Stomach smooth muscle (tissue), 2 donors: ENCODE results near the gene IREB2.
A peak's percentile ranks its signal among the peaks of the same experiment; 100 is the strongest.
"Not testable (repeated sequence)": the region's sequence is repeated elsewhere in the genome, so short reads cannot be mapped to it uniquely, and the experiment has no call there.

ENCODE experiments used
- H3K27ac ChIP-seq: one replicate; pipeline ENCODE4 v1.7.0; 2013; ENCODE audit warnings: mild to moderate bottlenecking, low read length, inconsistent platforms
- H3K27me3 ChIP-seq, 2 donors: one replicate each; pipeline ENCODE4 v1.7.0; 2013; ENCODE audit warnings: low read length in 2 of 2; ENCODE audit not compliant: insufficient read depth in 2 of 2, control insufficient read depth in 1 of 2
- H3K36me3 ChIP-seq, 2 donors: one replicate each; pipeline ENCODE4 v1.7.0; 2013; ENCODE audit warnings: low read length in 2 of 2; ENCODE audit not compliant: control insufficient read depth in 2 of 2, insufficient read depth in 2 of 2
- H3K4me1 ChIP-seq: one replicate; pipeline ENCODE4 v1.7.0; 2013; ENCODE audit warnings: low read length; ENCODE audit not compliant: control insufficient read depth, insufficient read depth
- H3K4me3 ChIP-seq, 2 donors: one replicate each; pipeline ENCODE4 v1.7.0; 2013; ENCODE audit warnings: low read length in 2 of 2
- H3K9ac ChIP-seq, 2 donors: one replicate each; pipeline ENCODE4 v1.7.0; 2013; ENCODE audit warnings: low read length in 2 of 2, mild to moderate bottlenecking in 1 of 2
- H3K9me3 ChIP-seq, 2 donors: one replicate each; pipeline ENCODE4 v1.7.0; 2013; ENCODE audit warnings: low read length in 2 of 2; ENCODE audit not compliant: control insufficient read depth in 2 of 2
- donor health status: healthy.
- donor health status: Pancreatic carcinoma.

IREB2 gene

GRCh38 chr15:78477295-78477694, 39.3 kb downstream of the IREB2 start:
- H3K9me3 ChIP-seq: no peaks in the 10 kb centered on the region
- no peak overlapping the region for H3K27ac ChIP-seq
- peaks cover 19 to 41% of the 10 kb centered on the region in 2 donors for H3K36me3 ChIP-seq
- no peaks in the 10 kb centered on the region for H3K4me1 ChIP-seq
- H3K9ac ChIP-seq: no peak overlapping the region
- no peaks in the 10 kb centered on the region for H3K27me3 ChIP-seq
- H3K4me3 ChIP-seq: no peak overlapping the region

DNA sequence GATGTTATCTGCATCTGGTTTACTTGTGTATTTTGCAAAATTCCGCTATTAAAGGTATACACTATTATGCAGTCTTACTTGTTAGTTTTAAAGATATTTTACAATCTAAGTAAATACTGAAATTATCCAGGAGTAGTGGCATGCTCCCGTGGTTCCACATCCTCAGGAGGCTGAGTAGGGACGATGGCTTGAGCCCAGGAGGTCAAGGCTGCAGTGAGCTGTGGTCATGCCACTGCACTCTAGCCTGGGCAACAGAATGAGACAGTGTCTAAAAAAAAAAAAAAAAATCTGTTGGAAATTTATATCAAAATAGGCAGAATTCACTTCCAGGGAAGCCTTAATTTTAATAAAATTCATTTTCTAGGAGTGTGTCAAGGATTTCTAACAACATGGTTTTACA, 41.6 kb downstream of the IREB2 start:
- H3K27ac ChIP-seq: no peak overlapping the region
- H3K9me3 ChIP-seq: no peaks in the 10 kb centered on the region
- H3K4me1 ChIP-seq: no peaks in the 10 kb centered on the region
- H3K27me3 ChIP-seq: no peaks in the 10 kb centered on the region
- H3K4me3 ChIP-seq: no peak overlapping the region
- H3K9ac ChIP-seq: no peak overlapping the region
- H3K36me3 ChIP-seq: peaks cover 31 to 41% of the 10 kb centered on the region in 2 donors

- Histone ChIP-seq H3K9me3 (no peaks in the 10 kb centered on the region), H3K27me3 (no peaks in the 10 kb centered on the region), H3K9ac (no peak overlapping the region), H3K4me1 (no peaks in the 10 kb centered on the region), H3K4me3 (no peak overlapping the region), H3K36me3 (peaks cover 32 to 48% of the 10 kb centered on the region in 2 donors), H3K27ac (no peak overlapping the region)
Observed at GRCh38 chr15:78481917-78482316, 43.9 kb downstream of the IREB2 start.

GRCh38 chr15:78492872-78493271, 54.9 kb downstream of the IREB2 start:
- no peak overlapping the region for H3K27ac ChIP-seq
- H3K4me1 ChIP-seq: no peaks in the 10 kb centered on the region
- H3K36me3 ChIP-seq: peaks cover 16 to 36% of the 10 kb centered on the region in 2 donors
- H3K27me3 ChIP-seq: no peaks in the 10 kb centered on the region
- no peak overlapping the region for H3K4me3 ChIP-seq
- no peaks in the 10 kb centered on the region for H3K9me3 ChIP-seq
- H3K9ac ChIP-seq: no peak overlapping the region

GRCh38 chr15:78501857-78502256, 63.8 kb downstream of the IREB2 start:
- no peaks in the 10 kb centered on the region for H3K9me3 ChIP-seq
- no peak overlapping the region for H3K27ac ChIP-seq
- H3K36me3 ChIP-seq: peaks cover 9 to 19% of the 10 kb centered on the region in 2 donors
- no peaks in the 10 kb centered on the region for H3K27me3 ChIP-seq
- no peak overlapping the region for H3K9ac ChIP-seq
- H3K4me1 ChIP-seq: peaks cover 2% of the 10 kb centered on the region
- H3K4me3 ChIP-seq: no peak overlapping the region

- Histone ChIP-seq H3K9me3 (no peaks in the 10 kb centered on the region), H3K4me3 (no peak overlapping the region), H3K27ac (no peak overlapping the region), H3K36me3 (peaks cover 9 to 11% of the 10 kb centered on the region in 2 donors), H3K27me3 (no peaks in the 10 kb centered on the region), H3K4me1 (peaks cover 6% of the 10 kb centered on the region), H3K9ac (no peak overlapping the region)
Observed at GRCh38 chr15:78502641-78503040, 64.6 kb downstream of the IREB2 start.

DNA sequence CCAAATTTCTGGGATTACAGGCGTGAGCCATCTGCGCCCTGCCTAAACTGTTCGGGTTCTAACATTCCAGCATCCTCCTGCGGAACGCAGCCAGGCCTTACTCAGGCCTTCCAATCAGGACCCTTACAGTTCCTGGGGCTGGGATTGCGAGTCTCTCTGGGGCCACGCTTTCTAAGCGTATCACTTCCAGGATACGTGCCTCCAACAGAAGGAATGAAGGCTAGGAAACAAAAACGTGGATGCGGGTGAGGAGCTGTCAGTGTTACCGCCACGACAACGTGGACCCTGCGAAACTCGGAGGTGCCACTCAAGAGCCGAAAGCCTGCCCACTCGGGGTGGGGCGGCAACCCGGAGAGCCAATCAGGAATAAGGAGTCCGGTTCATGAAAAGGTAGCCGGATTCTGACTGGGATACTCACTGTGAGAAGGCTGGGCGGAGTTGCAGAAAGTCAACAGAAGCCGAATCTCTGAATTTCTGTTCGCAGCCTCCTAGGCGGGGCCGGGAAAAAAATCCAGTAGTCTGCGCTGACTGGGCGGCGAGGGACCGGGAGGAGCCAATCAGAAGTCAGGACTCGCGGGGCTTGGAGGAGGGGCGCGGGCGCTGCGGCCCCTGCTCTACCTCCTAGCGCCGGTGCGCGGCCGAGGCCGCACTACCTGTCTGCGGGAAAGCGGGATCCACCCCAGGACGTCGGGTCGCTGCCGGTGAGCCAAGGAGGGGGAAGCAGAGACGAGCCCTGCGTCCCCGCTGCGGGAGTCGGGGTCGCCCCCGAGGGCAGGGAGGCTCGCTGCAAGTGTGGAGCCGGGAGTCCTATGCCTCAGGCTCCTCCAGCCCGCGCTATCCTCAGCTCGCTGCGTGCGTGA, 69.2 kb downstream of the IREB2 start, which contains the start of gene HYKK:
HYKK (plus strand) TSS at position 607 of the 860 bp plus-strand sequence. CDS start 5,512 bp downstream, outside the sequence.
- H3K36me3 ChIP-seq: no peaks in the 10 kb centered on the region
- no peaks in the 10 kb centered on the region for H3K27me3 ChIP-seq

GRCh38 chr15:78507831-78508160, 69.8 kb downstream of the IREB2 start:
- Histone ChIP-seq H3K4me1 (peaks cover 15% of the 10 kb centered on the region), H3K9me3 (no peaks in the 10 kb centered on the region), H3K27me3 (no peaks in the 10 kb centered on the region), H3K4me3 (peak overlapping the region; percentile 74 to 95), H3K27ac (peak overlapping the region; percentile 66), H3K9ac (peak overlapping the region; percentile 66 to 75), H3K36me3 (no peaks in the 10 kb centered on the region)

More for the DNA sequence above, 69.2 kb downstream of the IREB2 start, which contains the start of gene HYKK:
- peak within 1 kb of the TSS; percentile 66 to 75 for H3K9ac ChIP-seq
- H3K9me3 ChIP-seq: no peaks in the 10 kb centered on the region
- peaks cover 15% of the 10 kb centered on the region for H3K4me1 ChIP-seq
- H3K27ac ChIP-seq: peak within 1 kb of the TSS; percentile 66
- H3K4me3 ChIP-seq: peak within 1 kb of the TSS; percentile 74 to 95

- Histone ChIP-seq H3K36me3 (peaks cover under 1 to 1% of the 10 kb centered on the region in 2 donors), H3K4me1 (peaks cover 15% of the 10 kb centered on the region), H3K4me3 (peak overlapping the region; percentile 74 to 95), H3K27ac (no peak overlapping the region), H3K9ac (peak overlapping the region; percentile 66 to 75), H3K27me3 (no peaks in the 10 kb centered on the region), H3K9me3 (no peaks in the 10 kb centered on the region)
Observed at GRCh38 chr15:78508272-78508671, 70.3 kb downstream of the IREB2 start.

DNA sequence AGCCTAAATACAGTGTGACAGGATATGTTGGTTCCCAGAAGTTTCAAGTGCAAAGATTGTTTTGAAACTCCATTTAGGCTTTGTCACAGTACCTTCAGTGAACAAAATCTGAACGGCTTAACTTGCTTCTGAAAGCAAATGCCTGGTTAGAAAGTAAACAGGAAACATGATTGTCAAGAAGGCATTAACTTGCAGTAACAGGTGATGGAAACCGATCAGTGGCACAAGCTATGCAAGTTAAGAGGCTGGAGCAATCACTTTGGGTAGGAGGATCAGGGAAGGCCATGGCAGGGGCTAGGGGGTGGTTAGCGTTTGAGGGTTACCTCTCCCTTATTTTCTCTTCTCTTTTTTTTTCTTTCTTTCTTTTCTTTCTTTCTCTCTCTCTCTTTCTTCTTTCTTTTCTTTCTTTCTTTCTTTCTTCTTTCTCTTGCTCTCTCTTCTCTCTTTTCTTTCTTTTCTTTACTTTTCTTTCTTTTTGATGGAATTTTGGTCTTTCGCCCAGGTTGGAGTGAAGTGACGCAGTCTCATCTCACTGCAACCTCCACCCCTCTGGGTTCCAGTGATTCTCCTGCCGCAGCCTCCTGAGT, 71.8 kb downstream of the IREB2 start:
- H3K36me3 ChIP-seq: peaks cover 3 to 4% of the 10 kb centered on the region in 2 donors
- H3K4me3 ChIP-seq: no peak overlapping the region
- no peak overlapping the region for H3K27ac ChIP-seq
- H3K27me3 ChIP-seq: no peaks in the 10 kb centered on the region
- H3K9me3 ChIP-seq: no peaks in the 10 kb centered on the region
- H3K9ac ChIP-seq: no peak overlapping the region
- H3K4me1 ChIP-seq: peaks cover 15% of the 10 kb centered on the region

- not testable (repeated sequence) for H3K4me1 ChIP-seq, H3K9ac ChIP-seq, H3K9me3 ChIP-seq, H3K27me3 ChIP-seq, H3K4me3 ChIP-seq, H3K36me3 ChIP-seq, H3K27ac ChIP-seq
Observed at GRCh38 chr15:78520035-78520434, 82.0 kb downstream of the IREB2 start.
